HepG2 (cell line): ENCODE results near the gene CRKL. TPM values are rescaled to one million over a fixed set of nuclear protein-coding genes. Genes with fewer than 3 reads are reported as not detected.

Experiments used
- ADNP ChIP-seq: sonication (generic); formaldehyde crosslinking; IDR thresholded peaks from 2 replicates; pipeline ENCODE4 v1.4.0; 2020; ENCODE audit warnings: missing genetic modification reagents
- ATM ChIP-seq: fragments of 450-650 bp; IDR thresholded peaks from 2 replicates; pipeline ENCODE4 v1.7.1; 2017; ENCODE audit warnings: mild to moderate bottlenecking, borderline replicate concordance
- FOXP1 ChIP-seq, 2 experiments: fragments of 450-650 bp in 1 of 2; IDR thresholded peaks; 2 replicates each; pipeline ENCODE4 v1.6.1; 2017 to 2018; ENCODE audit warnings: antibody characterized with exemption in 1 of 2
- HDAC1 ChIP-seq: sonication (generic); formaldehyde crosslinking; IDR thresholded peaks from 2 replicates; pipeline ENCODE4 v1.5.1; 2020; ENCODE audit warnings: mild to moderate bottlenecking, missing genetic modification reagents
- HDAC2 ChIP-seq: sonication (generic); formaldehyde crosslinking; IDR thresholded peaks from 2 replicates; pipeline ENCODE4 v1.4.0; 2020; ENCODE audit warnings: missing genetic modification reagents
- HMG20A ChIP-seq: IDR thresholded peaks from 2 replicates; pipeline ENCODE4 v1.6.1; 2016; ENCODE audit warnings: borderline replicate concordance
- IKZF1 ChIP-seq: fragments of 450-650 bp; IDR thresholded peaks from 2 replicates; pipeline ENCODE4 v1.7.1; 2016
- MIER2 ChIP-seq: IDR thresholded peaks from 2 replicates; pipeline ENCODE4 v1.6.1; 2016; ENCODE audit warnings: missing biosample characterization, missing genetic modification reagents
- MTA3 ChIP-seq: sonication (generic); formaldehyde crosslinking; IDR thresholded peaks from 2 replicates; pipeline ENCODE4 v1.4.0; 2020; ENCODE audit warnings: missing genetic modification reagents
- NR2C2 ChIP-seq: sonication (generic); formaldehyde crosslinking; IDR thresholded peaks from 2 replicates; pipeline ENCODE4 v1.4.0; 2020; ENCODE audit warnings: missing genetic modification reagents, mild to moderate bottlenecking, moderate library complexity, borderline replicate concordance
- PRMT3 ChIP-seq: sonication (generic); formaldehyde crosslinking; IDR thresholded peaks from 2 replicates; pipeline ENCODE4 v1.8.1; 2022; ENCODE audit warnings: low read depth, mild to moderate bottlenecking, moderate library complexity, missing genetic modification reagents, borderline replicate concordance
- RBM22 ChIP-seq: fragments of 200-400 bp; formaldehyde crosslinking; optimal IDR thresholded peaks from 2 replicates; pipeline ENCODE3; 2017; ENCODE audit warnings: mild to moderate bottlenecking, low read length, moderate library complexity
- RFX3 ChIP-seq: IDR thresholded peaks from 2 replicates; pipeline ENCODE4 v1.6.1; 2016; ENCODE audit warnings: missing biosample characterization, missing genetic modification reagents
- SAP130 ChIP-seq: IDR thresholded peaks from 2 replicates; pipeline ENCODE4 v1.6.1; 2016; ENCODE audit warnings: low read depth
- TCF7 ChIP-seq: sonication (generic); IDR thresholded peaks from 2 replicates; pipeline ENCODE4 v1.6.1; 2016; ENCODE audit warnings: antibody characterized with exemption, low read depth
- THYN1 ChIP-seq: sonication (generic); formaldehyde crosslinking; IDR thresholded peaks from 2 replicates; pipeline ENCODE4 v1.8.1; 2023; ENCODE audit warnings: low read depth, mild to moderate bottlenecking, moderate library complexity, missing genetic modification reagents, borderline replicate concordance
- ZFYVE20 ChIP-seq: sonication (generic); formaldehyde crosslinking; IDR thresholded peaks from 2 replicates; pipeline ENCODE4 v1.8.0; 2023; ENCODE audit warnings: low read depth, mild to moderate bottlenecking, moderate library complexity, missing genetic modification reagents, borderline replicate concordance
- ZNF282 ChIP-seq: fragments of 450-650 bp; IDR thresholded peaks from 2 replicates; pipeline ENCODE4 v1.6.1; 2018; ENCODE audit not compliant: partially characterized antibody
- ZNF354B ChIP-seq: sonication (generic); formaldehyde crosslinking; IDR thresholded peaks from 2 replicates; pipeline ENCODE4 v1.8.0; 2022; ENCODE audit warnings: mild to moderate bottlenecking, missing genetic modification reagents
- ZNF367 ChIP-seq: sonication (generic); formaldehyde crosslinking; IDR thresholded peaks from 2 replicates; pipeline ENCODE4 v1.4.0; 2020; ENCODE audit warnings: missing genetic modification reagents, borderline replicate concordance
- ZNF614 ChIP-seq: IDR thresholded peaks from 2 replicates; pipeline ENCODE4 v1.6.1; 2018; ENCODE audit warnings: missing biosample characterization, missing genetic modification reagents, inconsistent platforms, borderline replicate concordance
- ZNF777 ChIP-seq: sonication (generic); formaldehyde crosslinking; IDR thresholded peaks from 2 replicates; pipeline ENCODE4 v1.4.0; 2020; ENCODE audit warnings: missing genetic modification reagents
- ZNF792 ChIP-seq: IDR thresholded peaks from 2 replicates; pipeline ENCODE4 v1.6.1; 2016
- ZSCAN22 ChIP-seq: sonication (generic); formaldehyde crosslinking; IDR thresholded peaks from 2 replicates; pipeline ENCODE4 v1.4.0; 2020; ENCODE audit warnings: mild to moderate bottlenecking, missing genetic modification reagents
- polyA plus RNA-seq, 8 experiments: library from polyadenylated mRNA; depleted of rRNA in 3 of 8; stranded (reverse) in 7 of 8; unstranded in 1 of 8; fragments of >200 nt; fragmentation: Illumina TruSeq in 4 of 8; extraction: Trizol in 4 of 8; gene quantifications; 2 replicates each; pipeline versions ENCODE4 v1.2.1 to v1.2.3, GENCODE V29; 2011 to 2016; ENCODE audit warnings: low read depth in 4 of 8, missing spikeins in 1 of 8, mixed read lengths in 1 of 8; ENCODE audit not compliant: insufficient read depth in 1 of 8
- total RNA-seq, 5 experiments: library from RNA; depleted of rRNA; stranded (reverse); fragments of >200 nt; fragmentation: Illumina TruSeq; extraction: Trizol; gene quantifications; 2 replicates each; pipeline ENCODE4 v1.2.3, GENCODE V29; 2016; ENCODE audit warnings: low read depth in 1 of 5
- TF ChIP-seq, protein P1 (sequence below): IDR thresholded peaks from 2 replicates; pipeline ENCODE4 v1.6.1; 2012; ENCODE audit warnings: low read depth, low read length, improper control_type of control experiment
- TF ChIP-seq, protein P2 (sequence below): sonication (generic); formaldehyde crosslinking; conservative IDR thresholded peaks from 2 replicates; pipeline ENCODE4 v1.8.1; 2023; ENCODE audit warnings: missing genetic modification reagents
- TF ChIP-seq, protein P3 (sequence below): sonication (generic); formaldehyde crosslinking; IDR thresholded peaks from 2 replicates; pipeline ENCODE4 v1.4.0; 2020; ENCODE audit warnings: mild to moderate bottlenecking, missing genetic modification reagents

CRKL gene
- total and polyA plus RNA-seq, 2 of the 13 experiments (the other 11 are each of a cell fraction or from before 2014, with no cell fraction given): 37.4 to 60.6 TPM

DNA sequence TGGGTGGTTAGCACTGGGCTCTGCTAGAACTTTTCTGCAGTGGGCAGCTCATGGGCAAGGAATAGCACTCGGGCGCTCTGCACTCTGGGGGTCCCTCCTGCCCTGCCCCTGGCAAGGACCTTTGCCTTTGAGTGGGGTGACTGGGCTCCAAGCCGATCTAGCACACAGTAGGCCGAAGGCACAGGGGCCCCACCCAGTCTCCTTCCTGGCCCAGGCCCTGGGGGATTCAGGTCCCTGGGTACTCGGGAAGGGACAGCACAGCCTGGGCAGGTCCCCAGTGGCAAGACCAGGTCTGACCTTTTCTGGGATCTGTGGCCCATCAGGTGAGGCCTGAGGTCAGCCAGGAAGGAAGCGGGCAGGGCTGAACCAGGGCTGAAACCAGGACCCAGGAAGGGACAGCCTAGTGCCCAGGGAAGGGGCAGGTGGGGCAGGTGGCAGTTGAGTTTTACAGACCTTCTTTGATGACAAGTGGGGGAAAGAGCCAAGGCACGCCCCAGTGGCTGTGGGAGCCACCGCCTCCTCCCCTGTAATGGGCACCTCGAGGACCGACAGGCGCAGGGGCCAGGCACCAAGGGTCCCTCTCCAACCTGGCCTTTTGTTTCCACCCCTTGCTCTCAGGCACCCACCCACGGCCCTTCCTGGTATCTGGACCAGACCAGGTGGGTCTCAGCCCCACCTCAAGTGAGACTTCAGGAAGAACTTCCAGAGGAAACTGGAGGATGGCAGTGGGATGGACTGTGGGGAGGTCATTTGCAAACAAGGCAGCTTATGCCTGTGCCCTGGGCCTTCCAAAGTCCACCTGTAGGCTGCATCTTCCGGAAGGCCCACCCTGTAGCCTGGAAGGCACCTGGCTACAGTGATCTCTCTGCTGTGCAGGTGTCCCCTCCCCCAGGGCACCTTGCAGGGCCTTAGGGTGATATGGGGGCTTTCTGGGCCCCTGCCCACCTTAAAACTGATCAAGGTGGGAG, 49.0 kb downstream of the CRKL start (continued):
- TF ChIP-seq MTA3 (no peak), IKZF1 (no peak), ZNF614 (CRISPR knock-in tag) (peak; percentile 14; the same call in 1 of the 2 replicates), RBM22 (no peak), ZFYVE20 (CRISPR knock-in tag) (no peak), TCF7 (no peak), HDAC1 (CRISPR knock-in tag) (peak; percentile 42; the same call in 1 of the 2 replicates), ZNF367 (no peak), ATM (no peak), ZNF792 (CRISPR knock-in tag) (no peak), THYN1 (no peak), NR2C2 (CRISPR knock-in tag) (peak; percentile 63), ZNF282 (no peak), HDAC2 (peak; percentile 69), SAP130 (peak; percentile 33; the same call in 1 of the 2 replicates), ADNP (CRISPR knock-in tag) (peak; percentile 69; the same call in 1 of the 2 replicates), ZNF777 (CRISPR knock-in tag) (no peak), ZSCAN22 (CRISPR knock-in tag) (no peak), MIER2 (CRISPR knock-in tag) (no peak), FOXP1 (IDR thresholded peaks at IDR 0.05) (no peak), FOXP1 (CRISPR knock-in tag; IDR thresholded peaks at IDR 0.05) (no peak), PRMT3 (CRISPR knock-in tag) (no peak), HMG20A (CRISPR knock-in tag) (no peak), RFX3 (CRISPR knock-in tag) (no peak), ZNF354B (CRISPR knock-in tag) (no peak)
- TF ChIP-seq, protein P1, sequence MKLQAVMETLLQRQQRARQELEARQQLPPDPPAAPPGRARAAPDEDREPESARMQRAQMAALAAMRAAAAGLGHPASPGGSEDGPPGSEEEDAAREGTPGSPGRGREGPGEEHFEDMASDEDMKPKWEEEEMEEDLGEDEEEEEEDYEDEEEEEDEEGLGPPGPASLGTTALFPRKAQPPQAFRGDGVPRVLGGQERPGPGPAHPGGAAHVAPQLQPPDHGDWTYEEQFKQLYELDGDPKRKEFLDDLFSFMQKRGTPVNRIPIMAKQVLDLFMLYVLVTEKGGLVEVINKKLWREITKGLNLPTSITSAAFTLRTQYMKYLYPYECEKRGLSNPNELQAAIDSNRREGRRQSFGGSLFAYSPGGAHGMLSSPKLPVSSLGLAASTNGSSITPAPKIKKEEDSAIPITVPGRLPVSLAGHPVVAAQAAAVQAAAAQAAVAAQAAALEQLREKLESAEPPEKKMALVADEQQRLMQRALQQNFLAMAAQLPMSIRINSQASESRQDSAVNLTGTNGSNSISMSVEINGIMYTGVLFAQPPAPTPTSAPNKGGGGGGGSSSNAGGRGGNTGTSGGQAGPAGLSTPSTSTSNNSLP: no peak
- TF ChIP-seq, protein P2, sequence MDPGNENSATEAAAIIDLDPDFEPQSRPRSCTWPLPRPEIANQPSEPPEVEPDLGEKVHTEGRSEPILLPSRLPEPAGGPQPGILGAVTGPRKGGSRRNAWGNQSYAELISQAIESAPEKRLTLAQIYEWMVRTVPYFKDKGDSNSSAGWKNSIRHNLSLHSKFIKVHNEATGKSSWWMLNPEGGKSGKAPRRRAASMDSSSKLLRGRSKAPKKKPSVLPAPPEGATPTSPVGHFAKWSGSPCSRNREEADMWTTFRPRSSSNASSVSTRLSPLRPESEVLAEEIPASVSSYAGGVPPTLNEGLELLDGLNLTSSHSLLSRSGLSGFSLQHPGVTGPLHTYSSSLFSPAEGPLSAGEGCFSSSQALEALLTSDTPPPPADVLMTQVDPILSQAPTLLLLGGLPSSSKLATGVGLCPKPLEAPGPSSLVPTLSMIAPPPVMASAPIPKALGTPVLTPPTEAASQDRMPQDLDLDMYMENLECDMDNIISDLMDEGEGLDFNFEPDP: no peak
- TF ChIP-seq, protein P3, sequence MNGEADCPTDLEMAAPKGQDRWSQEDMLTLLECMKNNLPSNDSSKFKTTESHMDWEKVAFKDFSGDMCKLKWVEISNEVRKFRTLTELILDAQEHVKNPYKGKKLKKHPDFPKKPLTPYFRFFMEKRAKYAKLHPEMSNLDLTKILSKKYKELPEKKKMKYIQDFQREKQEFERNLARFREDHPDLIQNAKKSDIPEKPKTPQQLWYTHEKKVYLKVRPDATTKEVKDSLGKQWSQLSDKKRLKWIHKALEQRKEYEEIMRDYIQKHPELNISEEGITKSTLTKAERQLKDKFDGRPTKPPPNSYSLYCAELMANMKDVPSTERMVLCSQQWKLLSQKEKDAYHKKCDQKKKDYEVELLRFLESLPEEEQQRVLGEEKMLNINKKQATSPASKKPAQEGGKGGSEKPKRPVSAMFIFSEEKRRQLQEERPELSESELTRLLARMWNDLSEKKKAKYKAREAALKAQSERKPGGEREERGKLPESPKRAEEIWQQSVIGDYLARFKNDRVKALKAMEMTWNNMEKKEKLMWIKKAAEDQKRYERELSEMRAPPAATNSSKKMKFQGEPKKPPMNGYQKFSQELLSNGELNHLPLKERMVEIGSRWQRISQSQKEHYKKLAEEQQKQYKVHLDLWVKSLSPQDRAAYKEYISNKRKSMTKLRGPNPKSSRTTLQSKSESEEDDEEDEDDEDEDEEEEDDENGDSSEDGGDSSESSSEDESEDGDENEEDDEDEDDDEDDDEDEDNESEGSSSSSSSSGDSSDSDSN: 0 out of 2 replicates have a peak, but pooled peaks have one; percentile 6
